H1 (cell line): ENCODE measurements around the gene USF1. TPM values are rescaled to one million over a fixed set of nuclear protein-coding genes. Genes with fewer than 3 reads are reported as not detected.

Experiments used
- TCF12 ChIP-seq: IDR thresholded peaks from 2 replicates; pipeline ENCODE4 v1.6.1; 2011; ENCODE audit warnings: low read depth, mild to moderate bottlenecking, low read length
- polyA plus RNA-seq, 7 experiments: library from polyadenylated mRNA; depleted of rRNA in 3 of 7; stranded (reverse) in 5 of 7; unstranded in 2 of 7; fragments of >200 nt in 5 of 7; fragments of 200-250 nt in 2 of 7; gene quantifications; 1 replicate in 5 of 7; 2 replicates in 1 of 7; 4 replicates in 1 of 7; pipeline versions ENCODE4 v1.2.1 to v1.2.3, GENCODE V29; 2011 to 2013; ENCODE audit warnings: missing spikeins in 2 of 7, mixed read lengths in 2 of 7
- total RNA-seq: library from RNA; stranded (reverse); fragmentation: NEBNext Ultra II Directional; extraction: Animal tissue kit (Norgen Biotek cat#: 25700); gene quantifications from 2 replicates; pipeline ENCODE4 v1.2.1, GENCODE V29; 2021
- TF ChIP-seq, protein P1 (sequence below): fragments of 300-600 bp; sonication (generic); IDR thresholded peaks from 2 replicates; pipeline ENCODE4 v1.7.1; 2012; ENCODE audit warnings: low read length, moderate library complexity, mild to moderate bottlenecking, inconsistent platforms; ENCODE audit not compliant: insufficient replicate concordance

USF1 gene
- total and polyA plus RNA-seq, 2 of the 8 experiments (the other 6 are each of a cell fraction or from before 2014, with no cell fraction given): 45.7 to 68.9 TPM

DNA sequence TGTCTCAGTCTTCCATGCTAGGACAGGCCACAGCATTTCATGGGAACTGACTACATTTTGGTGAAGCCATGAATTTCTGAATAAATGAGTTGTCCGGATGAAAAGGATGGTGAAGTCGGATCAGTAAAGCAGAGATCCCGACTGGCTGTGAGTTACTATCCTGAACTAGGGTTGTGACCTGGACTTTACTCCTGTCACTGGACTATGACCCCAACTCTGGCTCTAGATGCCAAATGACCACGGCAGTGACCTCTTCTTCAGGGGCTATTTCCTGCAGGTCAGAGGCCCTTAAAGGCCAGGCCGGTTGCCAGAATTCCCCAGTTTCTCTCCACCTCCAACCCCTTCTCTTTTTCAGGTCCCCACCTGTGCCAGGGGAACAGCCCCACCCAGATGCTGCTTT, 45.3 kb upstream of the USF1 start (continued):
- TF ChIP-seq, protein P1, sequence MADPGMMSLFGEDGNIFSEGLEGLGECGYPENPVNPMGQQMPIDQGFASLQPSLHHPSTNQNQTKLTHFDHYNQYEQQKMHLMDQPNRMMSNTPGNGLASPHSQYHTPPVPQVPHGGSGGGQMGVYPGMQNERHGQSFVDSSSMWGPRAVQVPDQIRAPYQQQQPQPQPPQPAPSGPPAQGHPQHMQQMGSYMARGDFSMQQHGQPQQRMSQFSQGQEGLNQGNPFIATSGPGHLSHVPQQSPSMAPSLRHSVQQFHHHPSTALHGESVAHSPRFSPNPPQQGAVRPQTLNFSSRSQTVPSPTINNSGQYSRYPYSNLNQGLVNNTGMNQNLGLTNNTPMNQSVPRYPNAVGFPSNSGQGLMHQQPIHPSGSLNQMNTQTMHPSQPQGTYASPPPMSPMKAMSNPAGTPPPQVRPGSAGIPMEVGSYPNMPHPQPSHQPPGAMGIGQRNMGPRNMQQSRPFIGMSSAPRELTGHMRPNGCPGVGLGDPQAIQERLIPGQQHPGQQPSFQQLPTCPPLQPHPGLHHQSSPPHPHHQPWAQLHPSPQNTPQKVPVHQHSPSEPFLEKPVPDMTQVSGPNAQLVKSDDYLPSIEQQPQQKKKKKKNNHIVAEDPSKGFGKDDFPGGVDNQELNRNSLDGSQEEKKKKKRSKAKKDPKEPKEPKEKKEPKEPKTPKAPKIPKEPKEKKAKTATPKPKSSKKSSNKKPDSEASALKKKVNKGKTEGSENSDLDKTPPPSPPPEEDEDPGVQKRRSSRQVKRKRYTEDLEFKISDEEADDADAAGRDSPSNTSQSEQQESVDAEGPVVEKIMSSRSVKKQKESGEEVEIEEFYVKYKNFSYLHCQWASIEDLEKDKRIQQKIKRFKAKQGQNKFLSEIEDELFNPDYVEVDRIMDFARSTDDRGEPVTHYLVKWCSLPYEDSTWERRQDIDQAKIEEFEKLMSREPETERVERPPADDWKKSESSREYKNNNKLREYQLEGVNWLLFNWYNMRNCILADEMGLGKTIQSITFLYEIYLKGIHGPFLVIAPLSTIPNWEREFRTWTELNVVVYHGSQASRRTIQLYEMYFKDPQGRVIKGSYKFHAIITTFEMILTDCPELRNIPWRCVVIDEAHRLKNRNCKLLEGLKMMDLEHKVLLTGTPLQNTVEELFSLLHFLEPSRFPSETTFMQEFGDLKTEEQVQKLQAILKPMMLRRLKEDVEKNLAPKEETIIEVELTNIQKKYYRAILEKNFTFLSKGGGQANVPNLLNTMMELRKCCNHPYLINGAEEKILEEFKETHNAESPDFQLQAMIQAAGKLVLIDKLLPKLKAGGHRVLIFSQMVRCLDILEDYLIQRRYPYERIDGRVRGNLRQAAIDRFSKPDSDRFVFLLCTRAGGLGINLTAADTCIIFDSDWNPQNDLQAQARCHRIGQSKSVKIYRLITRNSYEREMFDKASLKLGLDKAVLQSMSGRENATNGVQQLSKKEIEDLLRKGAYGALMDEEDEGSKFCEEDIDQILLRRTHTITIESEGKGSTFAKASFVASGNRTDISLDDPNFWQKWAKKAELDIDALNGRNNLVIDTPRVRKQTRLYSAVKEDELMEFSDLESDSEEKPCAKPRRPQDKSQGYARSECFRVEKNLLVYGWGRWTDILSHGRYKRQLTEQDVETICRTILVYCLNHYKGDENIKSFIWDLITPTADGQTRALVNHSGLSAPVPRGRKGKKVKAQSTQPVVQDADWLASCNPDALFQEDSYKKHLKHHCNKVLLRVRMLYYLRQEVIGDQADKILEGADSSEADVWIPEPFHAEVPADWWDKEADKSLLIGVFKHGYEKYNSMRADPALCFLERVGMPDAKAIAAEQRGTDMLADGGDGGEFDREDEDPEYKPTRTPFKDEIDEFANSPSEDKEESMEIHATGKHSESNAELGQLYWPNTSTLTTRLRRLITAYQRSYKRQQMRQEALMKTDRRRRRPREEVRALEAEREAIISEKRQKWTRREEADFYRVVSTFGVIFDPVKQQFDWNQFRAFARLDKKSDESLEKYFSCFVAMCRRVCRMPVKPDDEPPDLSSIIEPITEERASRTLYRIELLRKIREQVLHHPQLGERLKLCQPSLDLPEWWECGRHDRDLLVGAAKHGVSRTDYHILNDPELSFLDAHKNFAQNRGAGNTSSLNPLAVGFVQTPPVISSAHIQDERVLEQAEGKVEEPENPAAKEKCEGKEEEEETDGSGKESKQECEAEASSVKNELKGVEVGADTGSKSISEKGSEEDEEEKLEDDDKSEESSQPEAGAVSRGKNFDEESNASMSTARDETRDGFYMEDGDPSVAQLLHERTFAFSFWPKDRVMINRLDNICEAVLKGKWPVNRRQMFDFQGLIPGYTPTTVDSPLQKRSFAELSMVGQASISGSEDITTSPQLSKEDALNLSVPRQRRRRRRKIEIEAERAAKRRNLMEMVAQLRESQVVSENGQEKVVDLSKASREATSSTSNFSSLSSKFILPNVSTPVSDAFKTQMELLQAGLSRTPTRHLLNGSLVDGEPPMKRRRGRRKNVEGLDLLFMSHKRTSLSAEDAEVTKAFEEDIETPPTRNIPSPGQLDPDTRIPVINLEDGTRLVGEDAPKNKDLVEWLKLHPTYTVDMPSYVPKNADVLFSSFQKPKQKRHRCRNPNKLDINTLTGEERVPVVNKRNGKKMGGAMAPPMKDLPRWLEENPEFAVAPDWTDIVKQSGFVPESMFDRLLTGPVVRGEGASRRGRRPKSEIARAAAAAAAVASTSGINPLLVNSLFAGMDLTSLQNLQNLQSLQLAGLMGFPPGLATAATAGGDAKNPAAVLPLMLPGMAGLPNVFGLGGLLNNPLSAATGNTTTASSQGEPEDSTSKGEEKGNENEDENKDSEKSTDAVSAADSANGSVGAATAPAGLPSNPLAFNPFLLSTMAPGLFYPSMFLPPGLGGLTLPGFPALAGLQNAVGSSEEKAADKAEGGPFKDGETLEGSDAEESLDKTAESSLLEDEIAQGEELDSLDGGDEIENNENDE: no peak
- no peak for TF ChIP-seq TCF12
